ENCODE results near the gene PIP5K1B. TPM values are rescaled to one million over a fixed set of nuclear protein-coding genes. Genes with fewer than 3 reads are reported as not detected.

The PIP5K1B gene
- total RNA-seq, 2 experiments from 2014 or later: 0.73 to 0.77 TPM

- Mint-ChIP-seq H3K4me3 (no peak overlapping the region), H3K27me3 (peaks cover 23% of the 10 kb centered on the region), H3K4me1 (peaks cover 59% of the 10 kb centered on the region), H3K36me3 (ENCODE audit: low read depth) (peaks cover 5% of the 10 kb centered on the region), H3K9me3 (no peaks in the 10 kb centered on the region), H3K27ac (peak overlapping the region; percentile 87)
- no peak for DNase-seq
- CTCF ChIA-PET: interaction anchor here (0.7 to 1.6 kb wide), 6 partner anchors 11 to 202 kb away, joined by 3 to 8 read pairs (median 6); partner anchors contain the start of gene FXN
- POLR2A ChIA-PET: no interaction called here
Observed at GRCh38 chr9:69020301-69021145, 315.5 kb downstream of the PIP5K1B start.

- H3K27me3 Mint-ChIP-seq: peaks cover 9% of the 10 kb centered on the region
- H3K4me3 Mint-ChIP-seq: no peak overlapping the region
- ChIA-PET CTCF (interaction anchor here (1.4 to 2.3 kb wide), 2 partner anchors 12 to 26 kb away, joined by 3 to 10 read pairs; partner anchors contain the start of gene FXN), POLR2A (no interaction called here)
- H3K36me3 Mint-ChIP-seq (ENCODE audit: low read depth): peaks cover 5% of the 10 kb centered on the region
- DNase-seq: no peak
- peak overlapping the region; percentile 58 for H3K27ac Mint-ChIP-seq
- H3K9me3 Mint-ChIP-seq: peaks cover under 1% of the 10 kb centered on the region
- H3K4me1 Mint-ChIP-seq: peaks cover 77% of the 10 kb centered on the region
Observed at GRCh38 chr9:69023650-69024049, 318.6 kb downstream of the PIP5K1B start.

- Mint-ChIP-seq H3K27me3 (peaks cover 9% of the 10 kb centered on the region), H3K27ac (peak overlapping the region; percentile 39), H3K4me1 (peaks cover 77% of the 10 kb centered on the region), H3K36me3 (ENCODE audit: low read depth) (peaks cover 18% of the 10 kb centered on the region), H3K4me3 (no peak overlapping the region), H3K9me3 (peaks cover 15% of the 10 kb centered on the region)
- ChIA-PET POLR2A (no interaction called here), CTCF (interaction anchor here (1.0 kb wide), 1 partner anchor 468 kb away, joined by 3 read pairs; no protein-coding TSS in a partner anchor)
- DNase-seq: peak; percentile 69
Observed at GRCh38 chr9:69027355-69028097, 322.5 kb downstream of the PIP5K1B start.

DNA sequence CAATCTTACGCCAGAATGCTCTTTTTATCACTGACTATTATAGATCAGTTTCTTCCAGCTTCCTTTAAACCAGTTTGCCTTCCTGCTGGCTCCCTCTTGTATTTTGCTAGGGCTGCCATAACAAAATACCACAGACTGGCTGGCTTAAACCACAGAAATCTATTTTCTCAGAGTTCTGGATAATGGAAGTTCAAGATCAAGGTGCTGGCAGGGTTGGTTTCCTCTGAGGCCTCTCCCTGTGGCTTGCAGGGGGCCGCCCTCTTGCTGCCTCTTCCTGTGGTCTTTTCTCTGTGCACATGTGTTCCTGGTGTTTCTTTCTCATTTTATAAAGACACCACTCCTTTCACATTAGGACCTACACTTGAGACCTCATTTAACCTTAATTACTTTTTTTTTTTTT, 323.7 kb downstream of the PIP5K1B start:
- peak overlapping the region; percentile 46 for H3K4me3 Mint-ChIP-seq
- ChIA-PET CTCF (no interaction called here), POLR2A (interaction anchor here (0.6 kb wide), 1 partner anchor 68 kb away, joined by 4 read pairs; no protein-coding TSS in a partner anchor)
- peaks cover 4% of the 10 kb centered on the region for H3K27me3 Mint-ChIP-seq
- peaks cover 68% of the 10 kb centered on the region for H3K4me1 Mint-ChIP-seq
- H3K36me3 Mint-ChIP-seq (ENCODE audit: low read depth): peaks cover 18% of the 10 kb centered on the region
- peak; percentile 82 for DNase-seq
- H3K9me3 Mint-ChIP-seq: peaks cover 15% of the 10 kb centered on the region
- peak overlapping the region; percentile 84 for H3K27ac Mint-ChIP-seq

- DNase-seq: no peak
- no peaks in the 10 kb centered on the region for H3K27me3 Mint-ChIP-seq
- peak overlapping the region; percentile 84 for H3K27ac Mint-ChIP-seq
- CTCF ChIA-PET: interaction anchor here (2.0 kb wide), 1 partner anchor 17 kb away, joined by 5 read pairs; no protein-coding TSS in a partner anchor
- H3K4me1 Mint-ChIP-seq: peaks cover 61% of the 10 kb centered on the region
- peaks cover 15% of the 10 kb centered on the region for H3K9me3 Mint-ChIP-seq
- peaks cover 18% of the 10 kb centered on the region for H3K36me3 Mint-ChIP-seq (ENCODE audit: low read depth)
- no peak overlapping the region for H3K4me3 Mint-ChIP-seq
- POLR2A ChIA-PET: no interaction called here
Observed at GRCh38 chr9:69029535-69029934, 324.5 kb downstream of the PIP5K1B start.

GRCh38 chr9:69030851-69031645, 326.0 kb downstream of the PIP5K1B start:
- H3K27ac Mint-ChIP-seq: no peak overlapping the region
- H3K9me3 Mint-ChIP-seq: peaks cover 15% of the 10 kb centered on the region
- no peaks in the 10 kb centered on the region for H3K27me3 Mint-ChIP-seq
- ChIA-PET CTCF (interaction anchor here (0.5 to 2.0 kb wide), 4 partner anchors 18 to 222 kb away, joined by 3 to 5 read pairs (median 4); no protein-coding TSS in a partner anchor), POLR2A (no interaction called here)
- no peak for DNase-seq
- peaks cover 18% of the 10 kb centered on the region for H3K36me3 Mint-ChIP-seq (ENCODE audit: low read depth)
- H3K4me3 Mint-ChIP-seq: no peak overlapping the region
- H3K4me1 Mint-ChIP-seq: peaks cover 61% of the 10 kb centered on the region

- Mint-ChIP-seq H3K4me3 (no peak overlapping the region), H3K36me3 (ENCODE audit: low read depth) (peaks cover 14% of the 10 kb centered on the region), H3K4me1 (peaks cover 49% of the 10 kb centered on the region), H3K9me3 (peaks cover 11% of the 10 kb centered on the region), H3K27me3 (no peaks in the 10 kb centered on the region), H3K27ac (no peak overlapping the region)
- DNase-seq: no peak
- ChIA-PET POLR2A (no interaction called here), CTCF (interaction anchor here (0.7 to 2.8 kb wide), 3 partner anchors 12 to 257 kb away, joined by 3 to 32 read pairs (median 3); no protein-coding TSS in a partner anchor)
Observed at GRCh38 chr9:69034071-69034470, 329.0 kb downstream of the PIP5K1B start.

- H3K4me3 Mint-ChIP-seq: peak within 1 kb of the TSS; percentile 87
- H3K9me3 Mint-ChIP-seq: no peaks in the 10 kb centered on the region
- POLR2A ChIA-PET: no interaction called here
- H3K36me3 Mint-ChIP-seq (ENCODE audit: low read depth): peaks cover 2% of the 10 kb centered on the region
- no peaks in the 10 kb centered on the region for H3K27me3 Mint-ChIP-seq
- peak within 1 kb of the TSS; percentile 92 for H3K27ac Mint-ChIP-seq
- CTCF ChIA-PET: interaction anchor here (0.5 to 2.8 kb wide), 33 partner anchors 10 to 1328 kb away, joined by 3 to 32 read pairs (median 5); no protein-coding TSS in a partner anchor
- peak; percentile 79 for DNase-seq
- H3K4me1 Mint-ChIP-seq: peaks cover 33% of the 10 kb centered on the region
Observed at GRCh38 chr9:69035438-69036308, 330.6 kb downstream of the PIP5K1B start, which contains the start of gene FXN. Gene FXN, plus strand, starts transcription at chr9:69035752. Its CDS starts 31 bp downstream, at chr9:69035783.

- ChIA-PET CTCF (interaction anchor here (0.6 to 2.8 kb wide), 24 partner anchors 10 to 494 kb away, joined by 3 to 32 read pairs (median 5); no protein-coding TSS in a partner anchor), POLR2A (no interaction called here)
- H3K4me3 Mint-ChIP-seq: peak overlapping the region; percentile 87
- H3K9me3 Mint-ChIP-seq: no peaks in the 10 kb centered on the region
- H3K36me3 Mint-ChIP-seq (ENCODE audit: low read depth): peaks cover 3% of the 10 kb centered on the region
- peaks cover 26% of the 10 kb centered on the region for H3K4me1 Mint-ChIP-seq
- H3K27ac Mint-ChIP-seq: peak overlapping the region; percentile 92
- DNase-seq: peak; percentile 13
- no peaks in the 10 kb centered on the region for H3K27me3 Mint-ChIP-seq
Observed at GRCh38 chr9:69036309-69036708, 331.3 kb downstream of the PIP5K1B start.

DNA sequence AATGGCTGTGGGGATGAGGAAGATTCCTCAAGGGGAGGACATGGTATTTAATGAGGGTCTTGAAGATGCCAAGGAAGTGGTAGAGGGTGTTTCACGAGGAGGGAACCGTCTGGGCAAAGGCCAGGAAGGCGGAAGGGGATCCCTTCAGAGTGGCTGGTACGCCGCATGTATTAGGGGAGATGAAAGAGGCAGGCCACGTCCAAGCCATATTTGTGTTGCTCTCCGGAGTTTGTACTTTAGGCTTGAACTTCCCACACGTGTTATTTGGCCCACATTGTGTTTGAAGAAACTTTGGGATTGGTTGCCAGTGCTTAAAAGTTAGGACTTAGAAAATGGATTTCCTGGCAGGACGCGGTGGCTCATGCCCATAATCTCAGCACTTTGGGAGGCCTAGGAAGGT, 331.8 kb downstream of the PIP5K1B start:
- DNase-seq: no peak
- Mint-ChIP-seq H3K27ac (peak overlapping the region; percentile 92), H3K27me3 (no peaks in the 10 kb centered on the region), H3K36me3 (ENCODE audit: low read depth) (peaks cover 3% of the 10 kb centered on the region), H3K4me1 (peaks cover 22% of the 10 kb centered on the region), H3K9me3 (no peaks in the 10 kb centered on the region), H3K4me3 (peak overlapping the region; percentile 87)
- POLR2A ChIA-PET: no interaction called here
- CTCF ChIA-PET: interaction anchor here (1.0 to 2.8 kb wide), 14 partner anchors 9 to 168 kb away, joined by 3 to 32 read pairs (median 6); no protein-coding TSS in a partner anchor

GRCh38 chr9:69040646-69041045, 335.6 kb downstream of the PIP5K1B start:
- Mint-ChIP-seq H3K27ac (no peak overlapping the region), H3K4me3 (no peak overlapping the region), H3K4me1 (peaks cover 37% of the 10 kb centered on the region), H3K27me3 (no peaks in the 10 kb centered on the region), H3K36me3 (ENCODE audit: low read depth) (peaks cover 8% of the 10 kb centered on the region), H3K9me3 (no peaks in the 10 kb centered on the region)
- POLR2A ChIA-PET: no interaction called here
- no peak for DNase-seq
- CTCF ChIA-PET: no interaction called here
